A549 (cell line): ENCODE measurements around the gene GALNTL6.

ENCODE experiments used
- BHLHE40 ChIP-seq: IDR thresholded peaks from 2 replicates; pipeline ENCODE4 v1.6.1; 2012; ENCODE audit warnings: low read depth, low read length, inconsistent platforms
- CEBPB ChIP-seq, 2 experiments: fragments of >200 bp in 1 of 2; sonication (Bioruptor Twin) in 1 of 2; formaldehyde crosslinking in 1 of 2; IDR thresholded peaks; 2 replicates each; pipeline ENCODE4 v1.6.1; 2012 to 2016
- CTCF ChIP-seq: fragments of >200 bp; sonication (Bioruptor Twin); formaldehyde crosslinking; IDR thresholded peaks from 3 replicates; pipeline ENCODE4 v1.5.1; 2016
- HOXA7 ChIP-seq: fragments of 250-450 bp; sonication (Bioruptor Pico); IDR thresholded peaks from 2 replicates; pipeline ENCODE4 v1.5.0; 2020; ENCODE audit warnings: mild to moderate bottlenecking, moderate library complexity
- JUNB ChIP-seq: fragments of >200 bp; sonication (Bioruptor Twin); formaldehyde crosslinking; IDR thresholded peaks from 2 replicates; pipeline ENCODE4 v1.6.1; 2016
- NPAS2 ChIP-seq: fragments of 250-450 bp; sonication (Bioruptor Pico); IDR thresholded peaks from 2 replicates; pipeline ENCODE4 v1.8.0; 2022; ENCODE audit warnings: mild to moderate bottlenecking, moderate library complexity, borderline replicate concordance
- POLR2A ChIP-seq: IDR thresholded peaks from 2 replicates; pipeline ENCODE4 v1.6.1; 2012; ENCODE audit warnings: mild to moderate bottlenecking, low read length
- RAD21 ChIP-seq, 2 experiments: fragments of >200 bp in 1 of 2; sonication (Bioruptor Twin) in 1 of 2; formaldehyde crosslinking in 1 of 2; IDR thresholded peaks in 1 of 2; conservative IDR thresholded peaks in 1 of 2; 2 replicates in 1 of 2; 3 replicates in 1 of 2; pipeline ENCODE4 v1.6.1; 2012 to 2018; ENCODE audit warnings: inconsistent platforms in 1 of 2
- REST ChIP-seq: fragments of 200-600 bp; sonication (generic); IDR thresholded peaks from 2 replicates; pipeline ENCODE4 v1.6.1; 2016; ENCODE audit warnings: antibody characterized with exemption, mild to moderate bottlenecking, moderate library complexity
- SMC3 ChIP-seq: fragments of >200 bp; sonication (Bioruptor Twin); formaldehyde crosslinking; IDR thresholded peaks from 3 replicates; pipeline ENCODE4 v1.6.1; 2018; ENCODE audit warnings: inconsistent platforms

GRCh38 chr4:172073590-172073989 lies 260.4 kb downstream of the GALNTL6 start:
- no peak for TF ChIP-seq POLR2A
- no peak for TF ChIP-seq CTCF
- no peak for TF ChIP-seq SMC3
- TF ChIP-seq REST = no peak
- TF ChIP-seq CEBPB (IDR thresholded peaks at IDR 0.05) = no peak
- no peak for TF ChIP-seq JUNB
- no peak for TF ChIP-seq RAD21 (conservative IDR thresholded peaks at IDR 0.05 in 1 of 2, IDR thresholded peaks at IDR 0.05 in 1 of 2)
- no peak for TF ChIP-seq NPAS2 (CRISPR knock-in tag)
- TF ChIP-seq BHLHE40 = no peak
- TF ChIP-seq HOXA7 (CRISPR knock-in tag) = no peak
